H1 (cell line): ENCODE results near the gene TGFBR2. TPM values are rescaled to one million over a fixed set of nuclear protein-coding genes. Genes with fewer than 3 reads are reported as not detected.

ENCODE experiments used
- CTCF ChIA-PET: fragments of 300-600 bp; sonication (Branson Sonifier 250); formaldehyde crosslinking; loops from one replicate; lab custom pipeline; 2021; ENCODE audit not compliant: partially characterized antibody; lab: Charles Lee
- POLR2A ChIA-PET: fragments of 300-600 bp; sonication (Branson Sonifier 250); formaldehyde crosslinking; loops from one replicate; lab custom pipeline; 2021; ENCODE audit warnings: inconsistent platforms; ENCODE audit not compliant: partially characterized antibody; lab: Charles Lee
- DNase-seq, 2 experiments: peaks; one replicate each; pipeline versions ENCODE4 v3.0.0 to v3.0.0-alpha.2; 2010 to 2022; ENCODE audit warnings: low spot score in 2 of 2, low read depth in 1 of 2, mixed read lengths in 1 of 2
- FAIRE-seq: peaks from 2 replicates; lab custom pipeline; 2011; peaks lifted over from hg19 to GRCh38; lab: Jason Lieb, UNC
- H2AFZ ChIP-seq: 2 replicates; pipeline ENCODE4 v1.8.1; 2012; ENCODE audit warnings: low read length, inconsistent platforms
- H2AK5ac ChIP-seq: 2 replicates; pipeline ENCODE4 v1.6.1; 2013; ENCODE audit warnings: low read depth, low read length
- H2BK120ac ChIP-seq: replicated peaks from 2 replicates; pipeline ENCODE3; 2013; ENCODE audit warnings: low read depth, low read length, inconsistent platforms
- H2BK12ac ChIP-seq: 2 replicates; pipeline ENCODE4 v1.6.1; 2013; ENCODE audit warnings: low read depth, low read length
- H2BK15ac ChIP-seq: 2 replicates; pipeline ENCODE4 v1.6.1; 2013; ENCODE audit warnings: low read length
- H2BK20ac ChIP-seq: 2 replicates; pipeline ENCODE4 v1.6.1; 2013; ENCODE audit warnings: low read length
- H2BK5ac ChIP-seq: 2 replicates; pipeline ENCODE4 v1.6.1; 2013; ENCODE audit warnings: low read depth, low read length
- H3K14ac ChIP-seq: 2 replicates; pipeline ENCODE4 v1.6.1; 2013; ENCODE audit warnings: inconsistent platforms; ENCODE audit not compliant: insufficient read length
- H3K18ac ChIP-seq: 2 replicates; pipeline ENCODE4 v1.6.1; 2013; ENCODE audit warnings: low read length; ENCODE audit errors: extremely low read depth
- H3K23ac ChIP-seq: 2 replicates; pipeline ENCODE4 v1.6.1; 2013; ENCODE audit warnings: inconsistent platforms; ENCODE audit not compliant: insufficient read length
- H3K23me2 ChIP-seq: 2 replicates; pipeline ENCODE4 v1.6.1; 2013; ENCODE audit warnings: low read depth, low read length
- H3K27ac ChIP-seq: 2 replicates; pipeline ENCODE4 v1.6.1; 2011; ENCODE audit warnings: low read depth, low read length, inconsistent platforms
- H3K27me3 ChIP-seq, 4 experiments: replicated peaks in 1 of 4; 1 replicate in 1 of 4; 2 replicates in 3 of 4; pipeline versions ENCODE4 v1.6.1 to v1.8.1; 2011 to 2013; ENCODE audit warnings: low read length in 3 of 4, mild to moderate bottlenecking in 3 of 4, inconsistent platforms in 2 of 4, mixed read lengths in 2 of 4, moderate library complexity in 1 of 4; ENCODE audit not compliant: control insufficient read depth in 3 of 4, insufficient read depth in 3 of 4; ENCODE audit errors: extremely low read depth in 1 of 4
- H3K36me3 ChIP-seq, 4 experiments: 2 replicates each; pipeline versions ENCODE4 v1.6.1 to v1.8.1; 2011 to 2013; ENCODE audit warnings: mild to moderate bottlenecking in 4 of 4, low read length in 3 of 4, moderate library complexity in 2 of 4, control low read depth in 1 of 4, inconsistent platforms in 1 of 4; ENCODE audit not compliant: insufficient read depth in 4 of 4, control insufficient read depth in 2 of 4
- H3K4ac ChIP-seq: replicated peaks from 2 replicates; pipeline ENCODE3; 2013; ENCODE audit warnings: low read length, low read depth, mixed read lengths, inconsistent platforms; ENCODE audit not compliant: insufficient read length
- H3K4me1 ChIP-seq, 4 experiments: replicated peaks in 1 of 4; 1 replicate in 1 of 4; 2 replicates in 3 of 4; pipeline versions ENCODE4 v1.6.1 to v1.8.1; 2011 to 2013; ENCODE audit warnings: low read length in 3 of 4, inconsistent platforms in 2 of 4, mixed read lengths in 1 of 4; ENCODE audit not compliant: insufficient read depth in 4 of 4, control insufficient read depth in 3 of 4
- H3K4me2 ChIP-seq, 2 experiments: 2 replicates each; pipeline versions ENCODE4 v1.6.1 to v1.8.1; 2011 to 2013; ENCODE audit warnings: low read depth in 2 of 2, low read length in 2 of 2, control low read depth in 1 of 2, inconsistent platforms in 1 of 2, mild to moderate bottlenecking in 1 of 2; ENCODE audit not compliant: insufficient read depth in 1 of 2
- H3K4me3 ChIP-seq, 4 experiments: fragments of 200-600, 300-600 bp in 1 of 4; sonication (generic), shearing (Covaris generic), sonication (Bioruptor Twin) in 1 of 4; 2 replicates each; pipeline versions ENCODE4 v1.5.1 to v1.8.1; 2011 to 2016; ENCODE audit warnings: low read length in 4 of 4, low read depth in 3 of 4, control low read depth in 2 of 4, inconsistent platforms in 2 of 4, mild to moderate bottlenecking in 2 of 4, mixed read lengths in 1 of 4, moderate library complexity in 1 of 4; ENCODE audit not compliant: insufficient read depth in 2 of 4; ENCODE audit errors: extremely low read depth in 1 of 4
- H3K56ac ChIP-seq: replicated peaks from 2 replicates; pipeline ENCODE3; 2013; ENCODE audit warnings: low read depth, mild to moderate bottlenecking, mixed read lengths, low read length, inconsistent platforms; ENCODE audit not compliant: insufficient read length
- H3K79me1 ChIP-seq: 2 replicates; pipeline ENCODE4 v1.6.1; 2013; ENCODE audit warnings: low read depth, low read length, control low read depth
- H3K79me2 ChIP-seq, 2 experiments: 2 replicates each; pipeline versions ENCODE4 v1.6.1 to v1.8.1; 2012 to 2013; ENCODE audit warnings: low read length in 2 of 2, mild to moderate bottlenecking in 2 of 2, inconsistent platforms in 1 of 2; ENCODE audit not compliant: insufficient read depth in 2 of 2, control insufficient read depth in 1 of 2
- H3K9ac ChIP-seq, 4 experiments: replicated peaks in 1 of 4; 1 replicate in 1 of 4; 2 replicates in 3 of 4; pipeline versions ENCODE4 v1.6.1 to v1.8.1; 2011 to 2013; ENCODE audit warnings: low read depth in 3 of 4, low read length in 3 of 4, control low read depth in 2 of 4, mild to moderate bottlenecking in 2 of 4, moderate library complexity in 2 of 4, inconsistent platforms in 1 of 4; ENCODE audit errors: extremely low read depth in 1 of 4
- H3K9me3 ChIP-seq, 2 experiments: 2 replicates each; pipeline versions ENCODE4 v1.6.1 to v1.8.1; 2012 to 2013; ENCODE audit warnings: mild to moderate bottlenecking in 2 of 2, moderate library complexity in 2 of 2, control low read depth in 1 of 2, inconsistent platforms in 1 of 2, low read depth in 1 of 2, low read length in 1 of 2, mixed read lengths in 1 of 2; ENCODE audit not compliant: insufficient read depth in 2 of 2
- H4K20me1 ChIP-seq, 2 experiments: replicated peaks in 1 of 2; 2 replicates each; pipeline versions ENCODE3 to v1.8.1; 2011 to 2013; ENCODE audit warnings: inconsistent platforms in 2 of 2, low read length in 2 of 2, mild to moderate bottlenecking in 1 of 2; ENCODE audit not compliant: insufficient read depth in 2 of 2, control insufficient read depth in 1 of 2
- H4K5ac ChIP-seq: 2 replicates; pipeline ENCODE4 v1.6.1; 2013; ENCODE audit warnings: low read length, low read depth, mixed read lengths, inconsistent platforms; ENCODE audit not compliant: insufficient read length
- H4K8ac ChIP-seq: 2 replicates; pipeline ENCODE4 v1.8.0; 2013; ENCODE audit warnings: mild to moderate bottlenecking, moderate library complexity, low read length, inconsistent platforms; ENCODE audit not compliant: insufficient read depth; ENCODE audit errors: extremely low read depth
- H4K91ac ChIP-seq: replicated peaks from 2 replicates; pipeline ENCODE3; 2013; ENCODE audit warnings: low read length, mixed read lengths, inconsistent platforms; ENCODE audit not compliant: insufficient read length
- ASH2L ChIP-seq: fragments of 200-600, 300-600 bp; sonication (generic); IDR thresholded peaks from one replicate; pipeline ENCODE4 v1.7.1; 2017; ENCODE audit warnings: low read length
- CBX5 ChIP-seq: fragments of 300-800, 300-1000 bp; sonication (generic); IDR thresholded peaks from 2 replicates; pipeline ENCODE4 v1.7.1; 2016; ENCODE audit warnings: antibody characterized with exemption, low read length, low read depth
- CREB1 ChIP-seq: IDR thresholded peaks from 2 replicates; pipeline ENCODE4 v1.6.1; 2012; ENCODE audit warnings: inconsistent platforms
- EGR1 ChIP-seq: IDR thresholded peaks from 2 replicates; pipeline ENCODE4 v1.6.1; 2011; ENCODE audit warnings: low read depth, low read length, borderline replicate concordance
- HDAC6 ChIP-seq: IDR thresholded peaks from one replicate; pipeline ENCODE4 v1.7.1; 2012; ENCODE audit warnings: low read depth, mild to moderate bottlenecking, inconsistent platforms, low read length, moderate library complexity
- JUN ChIP-seq: IDR thresholded peaks from 2 replicates; pipeline ENCODE4 v1.6.1; 2011; ENCODE audit warnings: low read depth, mild to moderate bottlenecking, improper control_type of control experiment, low read length
- NRF1 ChIP-seq: IDR thresholded peaks from 2 replicates; pipeline ENCODE4 v1.6.1; 2011; ENCODE audit warnings: mild to moderate bottlenecking, low read depth, low read length, improper control_type of control experiment
- PHF8 ChIP-seq: fragments of 200-600 bp; sonication (generic); conservative IDR thresholded peaks from 2 replicates; pipeline ENCODE4 v1.7.1; 2012; ENCODE audit warnings: low read depth, mild to moderate bottlenecking, inconsistent platforms, low read length, moderate library complexity
- POLR2A ChIP-seq, 2 experiments: IDR thresholded peaks; 1 replicate in 1 of 2; 2 replicates in 1 of 2; pipeline ENCODE4 v1.6.1; 2011; ENCODE audit warnings: low read depth in 2 of 2, low read length in 2 of 2, mild to moderate bottlenecking in 2 of 2; ENCODE audit errors: control extremely low read depth in 1 of 2
- SAP30 ChIP-seq: fragments of 300-600 bp; sonication (generic); IDR thresholded peaks from 2 replicates; pipeline ENCODE4 v1.7.1; 2012; ENCODE audit warnings: low read length, moderate library complexity, mild to moderate bottlenecking, inconsistent platforms; ENCODE audit not compliant: insufficient read depth, insufficient replicate concordance
- SIN3A ChIP-seq, 2 experiments: IDR thresholded peaks in 1 of 2; conservative IDR thresholded peaks in 1 of 2; 2 replicates each; pipeline ENCODE4 v1.6.1; 2011 to 2012; ENCODE audit warnings: low read length in 2 of 2, improper control_type of control experiment in 1 of 2, low read depth in 1 of 2, mild to moderate bottlenecking in 1 of 2
- SRF ChIP-seq: IDR thresholded peaks from 2 replicates; pipeline ENCODE4 v1.6.1; 2011; ENCODE audit warnings: mild to moderate bottlenecking, low read depth, low read length, moderate library complexity
- SUZ12 ChIP-seq: fragments of 200-600 bp; sonication (generic); IDR thresholded peaks from 2 replicates; pipeline ENCODE4 v1.6.1; 2012; ENCODE audit warnings: mild to moderate bottlenecking, inconsistent platforms, low read length, moderate library complexity, mixed read lengths
- TCF12 ChIP-seq: IDR thresholded peaks from 2 replicates; pipeline ENCODE4 v1.6.1; 2011; ENCODE audit warnings: low read depth, mild to moderate bottlenecking, low read length
- polyA plus RNA-seq, 7 experiments: library from polyadenylated mRNA; depleted of rRNA in 3 of 7; stranded (reverse) in 5 of 7; unstranded in 2 of 7; fragments of >200 nt in 5 of 7; fragments of 200-250 nt in 2 of 7; gene quantifications; 1 replicate in 5 of 7; 2 replicates in 1 of 7; 4 replicates in 1 of 7; pipeline versions ENCODE4 v1.2.1 to v1.2.3, GENCODE V29; 2011 to 2013; ENCODE audit warnings: missing spikeins in 2 of 7, mixed read lengths in 2 of 7
- total RNA-seq: library from RNA; stranded (reverse); fragmentation: NEBNext Ultra II Directional; extraction: Animal tissue kit (Norgen Biotek cat#: 25700); gene quantifications from 2 replicates; pipeline ENCODE4 v1.2.1, GENCODE V29; 2021

Gene TGFBR2
- total and polyA plus RNA-seq, 2 of the 8 experiments (the other 6 are each of a cell fraction or from before 2014, with no cell fraction given): 4.2 to 7.4 TPM

DNA sequence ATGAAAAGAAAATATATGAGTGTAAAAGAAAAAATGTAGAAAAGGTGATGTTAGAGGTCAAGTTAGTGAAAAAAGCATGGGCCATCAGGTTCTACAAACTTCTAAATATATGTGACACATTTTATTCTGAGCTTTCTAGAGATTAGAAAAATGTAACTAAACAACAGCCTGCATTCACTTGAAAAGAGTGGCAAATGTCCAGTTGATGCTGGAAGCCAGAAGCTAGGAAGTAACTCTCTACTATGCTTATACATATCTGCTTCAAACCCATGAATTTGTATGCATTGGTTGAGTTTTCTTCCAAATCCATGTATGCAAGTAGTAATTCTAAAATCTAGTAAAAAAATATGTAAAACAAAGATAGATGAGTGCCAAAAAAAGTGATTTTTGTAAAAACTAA, 123.5 kb downstream of the TGFBR2 start:
- no peak overlapping the region for H4K91ac ChIP-seq
- H3K23ac ChIP-seq: no peak overlapping the region
- CTCF ChIA-PET: interaction anchor here (1.0 to 1.9 kb wide), 3 partner anchors 10 to 39 kb away, joined by 3 to 5 read pairs (median 5); no protein-coding TSS in a partner anchor
- no peak overlapping the region for H3K4ac ChIP-seq
- H3K27me3 ChIP-seq: peaks cover 0 to 2% (median 0%) of the 10 kb centered on the region in 4 experiments; a peak in 1 of 7 replicates
- no peaks in the 10 kb centered on the region for H3K4me1 ChIP-seq
- no peak overlapping the region for H3K4me2 ChIP-seq
- H2BK5ac ChIP-seq: no peak overlapping the region
- H2BK20ac ChIP-seq: no peak overlapping the region
- no peak overlapping the region for H3K9ac ChIP-seq
- H3K27ac ChIP-seq: no peak overlapping the region
- H3K79me2 ChIP-seq: no peaks in the 10 kb centered on the region
- no peak overlapping the region for H2AFZ ChIP-seq
- H3K4me3 ChIP-seq: no peak overlapping the region
- H3K79me1 ChIP-seq: no peaks in the 10 kb centered on the region
- H4K20me1 ChIP-seq: no peaks in the 10 kb centered on the region
- H2BK12ac ChIP-seq: no peak overlapping the region
- H3K56ac ChIP-seq: no peak overlapping the region
- no peak overlapping the region for H3K18ac ChIP-seq
- H3K36me3 ChIP-seq: no peaks in the 10 kb centered on the region
- no peak overlapping the region for H2BK120ac ChIP-seq
- H4K8ac ChIP-seq: no peak overlapping the region
- H2BK15ac ChIP-seq: no peak overlapping the region
- no peak overlapping the region for H3K14ac ChIP-seq
- DNase-seq: no peak
- POLR2A ChIA-PET: no interaction called here
- H4K5ac ChIP-seq: no peak overlapping the region
- H3K23me2 ChIP-seq: no peaks in the 10 kb centered on the region; the same call in 1 of the 2 replicates
- no peak overlapping the region for H2AK5ac ChIP-seq
- FAIRE-seq: no peak
- no peaks in the 10 kb centered on the region for H3K9me3 ChIP-seq
- TF ChIP-seq NRF1 (no peak), JUN (no peak), SRF (no peak), PHF8 (no peak), SIN3A (conservative IDR thresholded peaks at IDR 0.05 in 1 of 2, IDR thresholded peaks at IDR 0.05 in 1 of 2; ENCODE audit: low read depth in 1 of 2, low read length in 2 of 2) (no peak), EGR1 (no peak), CREB1 (no peak), ASH2L (no peak), SUZ12 (no peak), POLR2A (IDR thresholded peaks at IDR 0.05; ENCODE audit: control extremely low read depth in 1 of 2, low read depth in 2 of 2, low read length in 2 of 2) (no peak), TCF12 (no peak), CBX5 (no peak), SAP30 (no peak), HDAC6 (no peak)
